ENCODE measurements around the gene MCC.

DNA sequence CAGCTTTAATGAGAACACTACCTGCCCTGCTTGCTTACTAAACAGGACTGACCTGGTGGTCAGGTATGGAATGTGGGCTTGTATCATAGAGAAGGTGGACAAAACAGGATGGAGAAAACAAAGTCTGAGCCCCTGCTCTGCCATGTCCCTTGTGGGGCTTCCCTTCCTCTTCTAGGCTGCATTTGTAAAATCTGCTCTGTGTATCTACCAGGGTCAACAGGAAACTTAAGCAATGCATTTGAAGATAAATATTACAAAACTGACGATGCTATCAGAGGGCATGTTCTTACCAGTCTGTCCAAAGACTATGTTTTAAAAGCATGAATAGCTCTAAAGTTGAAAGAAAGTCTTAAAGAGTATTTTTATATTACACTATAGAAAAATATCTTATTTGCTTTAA, 282.9 kb downstream of the MCC start:
- TF ChIP-seq YY1 (IDR thresholded peaks at IDR 0.05; ENCODE audit: insufficient read depth, insufficient read length) (no peak), ZNF274 (IDR thresholded peaks at IDR 0.05; ENCODE audit: low read depth, low read length) (no peak), SUZ12 (IDR thresholded peaks at IDR 0.05; ENCODE audit: extremely low read depth, insufficient read depth, insufficient read length) (no peak)
